K562 (cell line): Measurements from ENCODE around the gene PCSK6.

ENCODE experiments used
- CTCF ChIP-seq, 3 experiments: IDR thresholded peaks in 2 of 3; conservative IDR thresholded peaks in 1 of 3; 2 replicates each; pipeline ENCODE4 v1.5.1; 2011 to 2012; ENCODE audit warnings: low read length in 3 of 3, mild to moderate bottlenecking in 3 of 3, control low read depth in 2 of 3, improper control_type of control experiment in 1 of 3, inconsistent platforms in 1 of 3, low read depth in 1 of 3, mixed read lengths in 1 of 3, moderate library complexity in 1 of 3; ENCODE audit not compliant: insufficient read depth in 2 of 3
- NFYB ChIP-seq: IDR thresholded peaks from 2 replicates; pipeline ENCODE4 v1.6.1; 2011; ENCODE audit warnings: mild to moderate bottlenecking, moderate library complexity; ENCODE audit not compliant: insufficient read length; ENCODE audit errors: extremely low read depth
- PREB ChIP-seq: sonication (generic); formaldehyde crosslinking; IDR thresholded peaks from 2 replicates; pipeline ENCODE4 v1.8.1; 2023; ENCODE audit warnings: mild to moderate bottlenecking, missing genetic modification reagents
- RNF2 ChIP-seq: sonication (generic); IDR thresholded peaks from 2 replicates; pipeline ENCODE4 v1.6.1; 2016

GRCh38 chr15:101362359-101362758, 127.1 kb downstream of the PCSK6 start:
- no peak for TF ChIP-seq NFYB
- no peak for TF ChIP-seq CTCF (IDR thresholded peaks at IDR 0.05 in 2 of 3, conservative IDR thresholded peaks at IDR 0.05 in 1 of 3; ENCODE audit: insufficient read depth in 2 of 3, low read depth in 1 of 3, low read length in 3 of 3)
- no peak for TF ChIP-seq RNF2
- no peak for TF ChIP-seq PREB
